Peyer's patch (tissue), 4 donors: ENCODE results near the gene HOATZ. TPM values are rescaled to one million over a fixed set of nuclear protein-coding genes. Genes with fewer than 3 reads are reported as not detected.
A peak's percentile ranks its signal among the peaks of the same experiment; 100 is the strongest.

Experiments used
- DNase-seq, 3 donors: peaks; one replicate each; pipeline ENCODE4 v3.0.0-alpha.2; 2017 to 2019
- H3K27ac ChIP-seq, 4 donors: fragments of 200-600 bp; sonication (generic); one replicate each; pipeline ENCODE4 v1.5.1; 2016 to 2019
- H3K27me3 ChIP-seq, 2 donors: fragments of 200-600 bp; sonication (generic); one replicate each; pipeline ENCODE4 v1.5.1; 2019
- H3K36me3 ChIP-seq, 3 donors: fragments of 200-600 bp; sonication (generic); one replicate each; pipeline ENCODE4 v1.5.1; 2016 to 2019
- H3K4me1 ChIP-seq, 4 donors: fragments of 200-600 bp; sonication (generic); one replicate each; pipeline ENCODE4 v1.5.1; 2016 to 2019
- H3K4me3 ChIP-seq, 4 donors: fragments of 200-600 bp; sonication (generic); 1 replicate in 3 of 4; 2 replicates in 1 of 4; pipeline ENCODE4 v1.5.1; 2016 to 2019; ENCODE audit warnings: mild to moderate bottlenecking in 1 of 4
- H3K9me3 ChIP-seq, 4 donors: fragments of 200-600 bp; sonication (generic); one replicate each; pipeline ENCODE4 v1.5.1; 2016 to 2019; ENCODE audit warnings: mild to moderate bottlenecking in 1 of 4
- POLR2A ChIP-seq, 2 donors: fragments of 450-650 bp; IDR thresholded peaks; one replicate each; pipeline ENCODE4 v1.5.1; 2017; ENCODE audit warnings: antibody characterized with exemption in 2 of 2, mild to moderate bottlenecking in 2 of 2, moderate library complexity in 2 of 2
- total RNA-seq, 4 donors: library from RNA; depleted of rRNA; stranded (reverse); fragments of >200 nt; gene quantifications; one replicate each; pipeline ENCODE4 v1.1.0, GENCODE V29; 2016
- TF ChIP-seq, protein P1 (sequence below), 6 experiments: fragments of 450-650 bp in 4 of 6; fragments of 200-600 bp in 2 of 6; sonication (generic) in 1 of 6; IDR thresholded peaks; one replicate each; pipeline ENCODE4 v1.5.1; 2017 to 2019; ENCODE audit warnings: antibody characterized with exemption in 6 of 6, mild to moderate bottlenecking in 3 of 6, moderate library complexity in 1 of 6

Gene HOATZ
- total RNA-seq, 4 donors from 2014 or later: not detected

DNA sequence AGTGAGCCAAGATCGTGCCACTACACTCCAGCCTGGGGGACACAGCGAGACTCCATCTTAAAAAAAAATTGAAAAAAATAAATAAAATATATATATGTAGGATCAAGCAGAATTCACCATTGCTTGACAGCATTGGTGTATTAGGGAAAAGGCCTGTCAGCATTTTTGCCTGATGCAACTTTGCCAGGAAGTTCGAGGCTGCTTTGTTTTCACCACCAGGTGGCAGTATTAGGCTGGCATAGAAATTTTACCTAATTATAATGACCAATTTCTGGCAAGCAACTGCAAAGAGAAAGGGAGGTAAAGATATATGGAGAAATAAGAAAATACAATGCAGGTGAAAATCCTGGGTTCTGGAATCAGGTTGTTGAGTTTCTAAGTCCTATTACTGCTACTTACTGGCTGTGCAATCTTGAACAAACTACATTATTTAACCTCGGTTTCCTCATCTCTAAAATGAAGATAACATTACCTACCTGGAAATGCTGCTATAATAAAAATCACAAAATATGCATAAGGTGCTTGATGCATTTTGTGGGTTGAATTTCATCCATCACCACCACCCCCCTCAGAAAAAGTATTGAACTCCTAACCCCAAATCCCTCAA is 50.6 kb downstream of the HOATZ start:
- peak in 2 of 3 donors; percentile 50 to 86 for DNase-seq
- TF ChIP-seq, protein P1, sequence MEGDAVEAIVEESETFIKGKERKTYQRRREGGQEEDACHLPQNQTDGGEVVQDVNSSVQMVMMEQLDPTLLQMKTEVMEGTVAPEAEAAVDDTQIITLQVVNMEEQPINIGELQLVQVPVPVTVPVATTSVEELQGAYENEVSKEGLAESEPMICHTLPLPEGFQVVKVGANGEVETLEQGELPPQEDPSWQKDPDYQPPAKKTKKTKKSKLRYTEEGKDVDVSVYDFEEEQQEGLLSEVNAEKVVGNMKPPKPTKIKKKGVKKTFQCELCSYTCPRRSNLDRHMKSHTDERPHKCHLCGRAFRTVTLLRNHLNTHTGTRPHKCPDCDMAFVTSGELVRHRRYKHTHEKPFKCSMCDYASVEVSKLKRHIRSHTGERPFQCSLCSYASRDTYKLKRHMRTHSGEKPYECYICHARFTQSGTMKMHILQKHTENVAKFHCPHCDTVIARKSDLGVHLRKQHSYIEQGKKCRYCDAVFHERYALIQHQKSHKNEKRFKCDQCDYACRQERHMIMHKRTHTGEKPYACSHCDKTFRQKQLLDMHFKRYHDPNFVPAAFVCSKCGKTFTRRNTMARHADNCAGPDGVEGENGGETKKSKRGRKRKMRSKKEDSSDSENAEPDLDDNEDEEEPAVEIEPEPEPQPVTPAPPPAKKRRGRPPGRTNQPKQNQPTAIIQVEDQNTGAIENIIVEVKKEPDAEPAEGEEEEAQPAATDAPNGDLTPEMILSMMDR (IDR thresholded peaks at IDR 0.05): peak; percentile 67 to 97 (median 88)
- TF ChIP-seq POLR2A (IDR thresholded peaks at IDR 0.05): no peak
- H3K27ac ChIP-seq: no peak overlapping the region
- no peaks in the 10 kb centered on the region for H3K27me3 ChIP-seq
- no peak overlapping the region for H3K4me3 ChIP-seq
- no peaks in the 10 kb centered on the region for H3K36me3 ChIP-seq
- no peaks in the 10 kb centered on the region for H3K4me1 ChIP-seq
- H3K9me3 ChIP-seq: no peaks in the 10 kb centered on the region

DNA sequence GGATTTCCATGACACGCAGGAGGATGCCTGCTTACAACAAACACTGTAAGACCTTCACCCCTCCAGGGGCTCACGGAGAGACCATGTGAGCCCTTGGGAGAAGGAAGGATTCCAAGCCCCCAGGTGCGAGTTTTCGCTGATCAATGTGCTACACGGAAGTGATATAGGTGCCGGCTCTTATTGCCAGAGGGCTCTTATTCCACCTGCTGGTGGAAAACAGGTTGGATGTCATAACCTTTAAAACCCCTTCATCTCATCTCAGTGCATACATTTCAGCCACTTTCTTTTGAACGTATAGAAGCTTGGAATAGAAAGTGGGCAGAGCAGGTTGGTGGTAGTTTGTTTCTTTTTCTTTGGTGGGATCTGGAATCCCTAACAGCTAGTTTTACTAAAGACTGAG is 51.7 kb downstream of the HOATZ start:
- TF ChIP-seq, protein P1 (IDR thresholded peaks at IDR 0.05): no peak
- no peak for TF ChIP-seq POLR2A (IDR thresholded peaks at IDR 0.05)
- Histone ChIP-seq H3K4me1 (no peaks in the 10 kb centered on the region), H3K27ac (no peak overlapping the region), H3K4me3 (no peak overlapping the region), H3K9me3 (no peaks in the 10 kb centered on the region), H3K27me3 (no peaks in the 10 kb centered on the region), H3K36me3 (no peaks in the 10 kb centered on the region)
- DNase-seq: no peak

DNA sequence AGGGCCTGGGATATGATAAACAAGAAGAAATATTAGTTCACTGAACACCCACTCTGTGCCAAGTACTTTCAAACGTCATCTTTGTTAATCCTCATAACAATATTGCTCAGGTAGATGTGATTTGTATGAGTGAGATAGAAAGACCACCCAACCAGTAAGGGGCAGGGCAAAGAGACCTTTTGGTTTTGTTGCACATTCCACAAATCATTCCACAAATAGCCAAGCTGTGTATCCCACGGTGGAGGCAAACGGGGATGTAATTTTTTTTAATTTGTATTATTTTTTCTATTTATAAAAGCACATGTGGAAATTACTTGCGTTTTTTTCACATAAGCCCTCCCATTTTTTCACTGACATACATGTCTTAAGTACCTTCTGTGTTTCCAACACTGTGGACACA is 54.9 kb downstream of the HOATZ start:
- peaks cover 0 to 7% (median 0%) of the 10 kb centered on the region in 4 donors for H3K4me1 ChIP-seq
- H3K9me3 ChIP-seq: no peaks in the 10 kb centered on the region
- no peaks in the 10 kb centered on the region for H3K27me3 ChIP-seq
- H3K36me3 ChIP-seq: no peaks in the 10 kb centered on the region
- no peak for DNase-seq
- TF ChIP-seq, protein P1 (IDR thresholded peaks at IDR 0.05): no peak
- TF ChIP-seq POLR2A (IDR thresholded peaks at IDR 0.05): no peak
- H3K27ac ChIP-seq: no peak overlapping the region
- no peak overlapping the region for H3K4me3 ChIP-seq

DNA sequence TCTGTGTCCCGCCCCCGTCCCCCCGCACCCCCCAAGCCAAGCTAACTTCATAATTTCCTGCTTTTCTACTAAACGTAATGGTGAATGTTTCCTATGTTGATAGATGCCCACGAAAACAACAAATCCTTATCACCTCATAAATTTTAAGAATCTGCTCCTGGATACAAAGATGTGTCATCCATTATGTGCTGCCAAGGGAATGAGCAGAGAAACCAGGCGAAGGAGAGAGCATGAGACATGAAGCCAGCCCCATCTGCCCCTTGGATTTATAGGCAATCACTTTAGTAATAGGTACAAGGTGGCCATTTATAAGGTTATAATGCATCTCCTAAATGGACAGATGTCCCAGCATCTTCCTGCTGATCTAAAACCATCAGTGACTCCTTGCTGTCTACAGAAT is 56.2 kb downstream of the HOATZ start:
- Histone ChIP-seq H3K27me3 (no peaks in the 10 kb centered on the region), H3K4me1 (peaks cover 0 to 7% (median 0%) of the 10 kb centered on the region in 4 donors), H3K9me3 (no peaks in the 10 kb centered on the region), H3K36me3 (no peaks in the 10 kb centered on the region), H3K27ac (peak overlapping the region in 1 of 4 donors; percentile 13), H3K4me3 (no peak overlapping the region)
- DNase-seq: no peak
- no peak for TF ChIP-seq POLR2A (IDR thresholded peaks at IDR 0.05)
- TF ChIP-seq, protein P1 (IDR thresholded peaks at IDR 0.05): no peak

DNA sequence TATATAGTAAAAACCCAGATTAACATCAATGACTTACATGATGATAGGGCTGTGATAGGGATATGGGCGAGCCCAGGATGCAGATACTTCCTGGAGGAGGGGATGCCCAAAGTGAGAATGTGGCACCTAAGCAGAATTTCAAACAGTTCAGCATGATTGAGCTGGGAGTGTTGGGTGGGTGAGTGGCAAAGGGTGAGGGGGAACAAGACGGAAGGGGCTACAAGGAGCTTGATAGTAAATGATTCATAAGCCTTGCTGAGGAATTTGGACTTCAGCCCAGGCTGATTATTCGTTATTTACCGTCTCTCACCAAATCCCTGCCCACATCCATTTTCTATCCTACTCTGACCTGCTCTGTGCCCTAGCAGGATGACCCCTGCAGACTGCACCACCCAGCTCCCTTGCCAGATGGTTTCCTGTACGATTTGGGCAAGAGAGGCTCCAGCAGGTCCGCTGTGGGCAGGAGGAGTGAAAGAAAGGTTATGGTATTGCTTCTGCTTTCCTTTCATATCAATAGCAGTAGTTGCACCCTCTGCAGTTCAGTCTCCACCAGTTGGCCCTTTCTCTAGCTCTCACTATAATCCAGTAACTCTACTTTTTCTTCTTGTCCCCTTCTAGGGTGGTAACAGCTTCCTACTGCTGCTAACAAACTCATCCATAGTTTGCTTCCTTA is 57.4 kb downstream of the HOATZ start:
- H3K4me3 ChIP-seq: no peak overlapping the region
- H3K27me3 ChIP-seq: no peaks in the 10 kb centered on the region
- H3K9me3 ChIP-seq: no peaks in the 10 kb centered on the region
- no peak for DNase-seq
- peaks cover 0 to 7% (median 0%) of the 10 kb centered on the region in 4 donors for H3K4me1 ChIP-seq
- no peak overlapping the region for H3K27ac ChIP-seq
- no peaks in the 10 kb centered on the region for H3K36me3 ChIP-seq
- TF ChIP-seq, protein P1 (IDR thresholded peaks at IDR 0.05): no peak
- no peak for TF ChIP-seq POLR2A (IDR thresholded peaks at IDR 0.05)
